ENCODE measurements around the gene IRF2BPL. TPM values are rescaled to one million over a fixed set of nuclear protein-coding genes. Genes with fewer than 3 reads are reported as not detected.
A peak's percentile ranks its signal among the peaks of the same experiment; 100 is the strongest.

The IRF2BPL gene
- total and polyA plus RNA-seq, 4 donors: 23.7 to 55.0 (median 45.3) TPM

GRCh38 chr14:77036484-77037214 is 8.1 kb upstream of the IRF2BPL start:
- H3K27ac ChIP-seq (ENCODE audit: low read depth, low read length): peak overlapping the region; percentile 98
- H3K27me3 ChIP-seq (ENCODE audit: control insufficient read depth, insufficient read depth, low read length): no peaks in the 10 kb centered on the region
- no peaks in the 10 kb centered on the region for H3K9me3 ChIP-seq (ENCODE audit: control insufficient read depth, insufficient read depth, low read length)
- no peak overlapping the region for H3K4me3 ChIP-seq (ENCODE audit: low read depth, low read length)
- WGBS (ENCODE audit: insufficient coverage): 22% methylated on average over 4 of the region's 6 CpGs
- H3K36me3 ChIP-seq (ENCODE audit: control insufficient read depth, insufficient read depth, low read length): no peaks in the 10 kb centered on the region
- H3K4me1 ChIP-seq (ENCODE audit: control insufficient read depth, insufficient read depth, low read length): peaks cover 67% of the 10 kb centered on the region
- peak in 1 of 6 donors; percentile 38 for DNase-seq (ENCODE audit: low read depth in 4 of 6, low spot score in 6 of 6)

DNA sequence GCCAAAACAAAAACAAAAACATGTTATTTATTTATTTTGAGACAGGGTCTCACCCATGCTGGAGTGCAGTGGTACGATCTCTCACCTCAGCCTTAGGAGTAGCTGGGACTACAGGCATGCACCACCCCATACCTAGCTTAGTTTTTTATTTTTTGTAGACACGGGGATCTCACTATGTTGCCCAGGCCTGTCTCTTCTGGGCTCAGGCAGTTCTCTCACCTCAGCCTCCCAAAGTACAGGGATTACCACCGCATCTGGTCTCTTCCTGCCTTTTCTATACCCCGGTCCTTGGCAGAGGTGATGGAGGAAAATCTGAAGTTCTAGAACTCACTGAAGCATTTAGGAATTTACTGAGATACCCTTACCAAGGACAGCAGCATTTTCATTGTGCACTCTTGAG is 6.8 kb upstream of the IRF2BPL start:
- no peak overlapping the region for H3K27ac ChIP-seq (ENCODE audit: low read depth, low read length)
- no peaks in the 10 kb centered on the region for H3K36me3 ChIP-seq (ENCODE audit: control insufficient read depth, insufficient read depth, low read length)
- H3K4me1 ChIP-seq (ENCODE audit: control insufficient read depth, insufficient read depth, low read length): peaks cover 59% of the 10 kb centered on the region
- no peaks in the 10 kb centered on the region for H3K27me3 ChIP-seq (ENCODE audit: control insufficient read depth, insufficient read depth, low read length)
- DNase-seq (ENCODE audit: low read depth in 4 of 6, low spot score in 6 of 6): no peak
- H3K9me3 ChIP-seq (ENCODE audit: control insufficient read depth, insufficient read depth, low read length): no peaks in the 10 kb centered on the region
- H3K4me3 ChIP-seq (ENCODE audit: low read depth, low read length): no peak overlapping the region
- 96% methylated on average over 3 of the region's 4 CpGs for WGBS (ENCODE audit: insufficient coverage)

GRCh38 chr14:77033622-77034589 is 5.4 kb upstream of the IRF2BPL start:
- H3K36me3 ChIP-seq (ENCODE audit: control insufficient read depth, insufficient read depth, low read length): no peaks in the 10 kb centered on the region
- no peaks in the 10 kb centered on the region for H3K9me3 ChIP-seq (ENCODE audit: control insufficient read depth, insufficient read depth, low read length)
- WGBS (ENCODE audit: insufficient coverage): 7% methylated on average over 30 of the region's 37 CpGs
- peak overlapping the region; percentile 46 for H3K4me3 ChIP-seq (ENCODE audit: low read depth, low read length)
- peak overlapping the region; percentile 97 for H3K27ac ChIP-seq (ENCODE audit: low read depth, low read length)
- peaks cover 63% of the 10 kb centered on the region for H3K4me1 ChIP-seq (ENCODE audit: control insufficient read depth, insufficient read depth, low read length)
- DNase-seq (ENCODE audit: low read depth in 4 of 6, low spot score in 6 of 6): peak in 2 of 6 donors; percentile 72 to 74
- no peaks in the 10 kb centered on the region for H3K27me3 ChIP-seq (ENCODE audit: control insufficient read depth, insufficient read depth, low read length)

GRCh38 chr14:77032844-77033621 is 4.5 kb upstream of the IRF2BPL start:
- H3K4me3 ChIP-seq (ENCODE audit: low read depth, low read length): peak overlapping the region; percentile 46
- no peaks in the 10 kb centered on the region for H3K9me3 ChIP-seq (ENCODE audit: control insufficient read depth, insufficient read depth, low read length)
- no peaks in the 10 kb centered on the region for H3K36me3 ChIP-seq (ENCODE audit: control insufficient read depth, insufficient read depth, low read length)
- peak in 3 of 6 donors; percentile 77 to 91 (median 90) for DNase-seq (ENCODE audit: low read depth in 4 of 6, low spot score in 6 of 6)
- WGBS (ENCODE audit: insufficient coverage): under 1% methylated on average over 44 of the region's 50 CpGs
- H3K27ac ChIP-seq (ENCODE audit: low read depth, low read length): peak overlapping the region; percentile 97
- peaks cover 58% of the 10 kb centered on the region for H3K4me1 ChIP-seq (ENCODE audit: control insufficient read depth, insufficient read depth, low read length)
- no peaks in the 10 kb centered on the region for H3K27me3 ChIP-seq (ENCODE audit: control insufficient read depth, insufficient read depth, low read length)

DNA sequence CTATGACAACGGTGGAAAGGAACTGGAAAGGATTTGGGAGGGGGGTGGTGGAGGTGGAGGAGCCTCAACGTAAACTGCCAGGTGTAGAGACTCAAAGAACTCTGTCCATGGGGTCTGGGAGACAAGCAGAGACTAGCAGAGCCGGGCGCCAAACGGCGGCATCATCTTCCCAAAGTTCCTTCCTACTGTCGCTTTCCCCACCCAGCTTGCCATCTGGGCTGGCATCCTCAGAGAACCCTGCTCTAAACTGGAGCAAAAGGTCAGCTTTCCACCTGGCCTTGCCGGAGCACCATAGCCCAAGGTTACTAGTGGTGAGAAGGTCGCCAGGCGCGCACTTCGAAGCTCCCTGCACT is 4.0 kb upstream of the IRF2BPL start:
- Histone ChIP-seq H3K27ac (ENCODE audit: low read depth, low read length) (peak overlapping the region; percentile 97), H3K4me1 (ENCODE audit: control insufficient read depth, insufficient read depth, low read length) (peaks cover 55% of the 10 kb centered on the region)
- WGBS (ENCODE audit: insufficient coverage): 25% methylated on average over 7 of the region's 12 CpGs

GRCh38 chr14:77031759-77032490 is 3.4 kb upstream of the IRF2BPL start:
- peak in 2 of 6 donors; percentile 31 to 85 for DNase-seq (ENCODE audit: low read depth in 4 of 6, low spot score in 6 of 6)
- Histone ChIP-seq H3K36me3 (ENCODE audit: control insufficient read depth, insufficient read depth, low read length) (no peaks in the 10 kb centered on the region), H3K27ac (ENCODE audit: low read depth, low read length) (peak overlapping the region; percentile 97), H3K9me3 (ENCODE audit: control insufficient read depth, insufficient read depth, low read length) (no peaks in the 10 kb centered on the region), H3K27me3 (ENCODE audit: control insufficient read depth, insufficient read depth, low read length) (no peaks in the 10 kb centered on the region), H3K4me3 (ENCODE audit: low read depth, low read length) (no peak overlapping the region), H3K4me1 (ENCODE audit: control insufficient read depth, insufficient read depth, low read length) (peaks cover 50% of the 10 kb centered on the region)
- 22% methylated on average over 3 of the region's 8 CpGs for WGBS (ENCODE audit: insufficient coverage)

More for the DNA sequence above, 4.0 kb upstream of the IRF2BPL start:
- Histone ChIP-seq H3K36me3 (ENCODE audit: control insufficient read depth, insufficient read depth, low read length) (no peaks in the 10 kb centered on the region), H3K27me3 (ENCODE audit: control insufficient read depth, insufficient read depth, low read length) (no peaks in the 10 kb centered on the region), H3K9me3 (ENCODE audit: control insufficient read depth, insufficient read depth, low read length) (no peaks in the 10 kb centered on the region), H3K4me3 (ENCODE audit: low read depth, low read length) (peak overlapping the region; percentile 46)
- no peak for DNase-seq (ENCODE audit: low read depth in 4 of 6, low spot score in 6 of 6)

GRCh38 chr14:77027538-77028383 is 747 bp downstream of the IRF2BPL start:
- peak in 2 of 6 donors; percentile 75 to 82 for DNase-seq (ENCODE audit: low read depth in 4 of 6, low spot score in 6 of 6)
- Histone ChIP-seq H3K4me1 (ENCODE audit: control insufficient read depth, insufficient read depth, low read length) (peaks cover 62% of the 10 kb centered on the region), H3K4me3 (ENCODE audit: low read depth, low read length) (peak overlapping the region; percentile 78), H3K9me3 (ENCODE audit: control insufficient read depth, insufficient read depth, low read length) (no peaks in the 10 kb centered on the region), H3K36me3 (ENCODE audit: control insufficient read depth, insufficient read depth, low read length) (peaks cover 20% of the 10 kb centered on the region), H3K27ac (ENCODE audit: low read depth, low read length) (peak overlapping the region; percentile 100), H3K27me3 (ENCODE audit: control insufficient read depth, insufficient read depth, low read length) (no peaks in the 10 kb centered on the region)
- WGBS (ENCODE audit: insufficient coverage): under 1% methylated on average over 80 of the region's 81 CpGs

GRCh38 chr14:77026930-77027537 is 1.5 kb downstream of the IRF2BPL start:
- peak in 2 of 6 donors; percentile 68 to 76 for DNase-seq (ENCODE audit: low read depth in 4 of 6, low spot score in 6 of 6)
- Histone ChIP-seq H3K27me3 (ENCODE audit: control insufficient read depth, insufficient read depth, low read length) (no peaks in the 10 kb centered on the region), H3K4me3 (ENCODE audit: low read depth, low read length) (peak overlapping the region; percentile 78), H3K27ac (ENCODE audit: low read depth, low read length) (peak overlapping the region; percentile 100), H3K4me1 (ENCODE audit: control insufficient read depth, insufficient read depth, low read length) (peaks cover 62% of the 10 kb centered on the region), H3K36me3 (ENCODE audit: control insufficient read depth, insufficient read depth, low read length) (peaks cover 20% of the 10 kb centered on the region), H3K9me3 (ENCODE audit: control insufficient read depth, insufficient read depth, low read length) (no peaks in the 10 kb centered on the region)
- WGBS (ENCODE audit: insufficient coverage): 3% methylated on average over 65 of the region's 65 CpGs

All from spinal cord (tissue), 10 donors.